VCaP (cell line): ENCODE measurements around the gene ZBTB46.

Experiments used
- H3K27ac ChIP-seq: fragments of 450-650 bp; 2 replicates; pipeline ENCODE4 v1.5.1; 2017
- CTCF ChIP-seq: fragments of 450-650 bp; conservative IDR thresholded peaks from 2 replicates; pipeline ENCODE4 v1.5.1; 2017; ENCODE audit warnings: mild to moderate bottlenecking, moderate library complexity

Gene ZBTB46

GRCh38 chr20:63693733-63694583 lies 137.1 kb downstream of the ZBTB46 start:
- no peak for TF ChIP-seq CTCF
- peak overlapping the region; percentile 5; the same call in 1 of the 2 replicates for H3K27ac ChIP-seq
